ENCODE data around the gene AFMID.

AFMID gene

DNA sequence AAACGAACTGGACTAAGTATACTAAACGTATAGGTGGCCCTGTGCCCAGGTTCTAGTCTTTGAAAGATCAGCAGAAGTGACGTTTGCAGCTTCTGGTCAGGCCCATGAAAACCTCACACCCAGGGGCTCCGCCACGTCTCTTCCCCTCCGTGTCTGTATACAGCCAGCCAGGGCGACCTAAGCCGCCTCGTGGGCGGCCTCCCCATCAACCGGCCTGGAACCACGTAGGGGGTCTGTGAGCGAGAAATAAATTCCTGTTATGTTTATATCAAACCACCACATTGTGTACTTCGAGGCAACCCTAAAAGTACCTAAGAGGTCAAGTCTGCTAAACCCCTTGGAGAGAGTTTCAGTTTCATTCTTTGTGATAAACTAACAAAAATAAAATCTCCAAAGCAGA is 7.1 kb upstream of the AFMID start:
- no peak for DNase-seq

- no peak for DNase-seq
Measured at GRCh38 chr17:78180508-78180907, 6.7 kb upstream of the AFMID start.

GRCh38 chr17:78182504-78182903 is 4.7 kb upstream of the AFMID start:
- no peak for DNase-seq

DNA sequence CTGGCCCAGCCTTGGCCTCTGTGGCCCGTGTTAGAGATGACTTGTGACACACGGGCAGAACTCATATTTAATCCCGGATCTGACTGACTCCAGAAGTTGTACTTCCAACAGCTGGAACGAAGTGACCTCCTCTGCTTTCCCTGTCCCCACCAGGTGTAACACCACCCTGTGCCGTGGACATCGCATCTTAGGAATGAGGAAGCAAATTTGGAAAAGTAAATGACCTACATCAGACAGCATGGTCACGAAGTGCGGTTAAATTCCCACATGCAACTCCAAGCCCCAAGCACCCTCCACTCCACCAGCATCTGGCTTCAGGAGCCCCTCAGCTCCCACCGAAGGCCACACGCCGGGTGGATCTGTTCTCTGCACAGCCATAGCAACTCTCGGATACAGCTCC is 3.2 kb upstream of the AFMID start:
- no peak for DNase-seq

DNA sequence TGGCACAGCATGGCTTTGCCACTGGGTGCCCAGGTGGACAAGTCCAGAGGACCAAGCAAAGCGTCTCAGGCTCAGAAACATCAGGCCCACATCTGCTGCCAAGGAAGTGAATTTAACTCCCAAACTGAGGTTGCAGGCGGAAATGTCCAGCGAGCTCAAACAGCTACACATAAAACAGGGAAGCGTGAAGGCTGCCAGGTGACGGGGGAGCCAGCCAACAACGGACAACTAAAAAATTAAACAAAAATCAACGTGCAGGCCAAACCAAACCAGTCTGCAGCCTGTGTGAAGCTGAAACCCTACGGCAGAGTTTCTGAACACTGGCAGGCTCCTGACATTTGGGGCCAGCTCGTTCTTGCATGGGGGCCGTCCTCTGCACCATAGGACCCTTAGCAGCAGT is 2.8 kb upstream of the AFMID start:
- no peak for DNase-seq

DNA sequence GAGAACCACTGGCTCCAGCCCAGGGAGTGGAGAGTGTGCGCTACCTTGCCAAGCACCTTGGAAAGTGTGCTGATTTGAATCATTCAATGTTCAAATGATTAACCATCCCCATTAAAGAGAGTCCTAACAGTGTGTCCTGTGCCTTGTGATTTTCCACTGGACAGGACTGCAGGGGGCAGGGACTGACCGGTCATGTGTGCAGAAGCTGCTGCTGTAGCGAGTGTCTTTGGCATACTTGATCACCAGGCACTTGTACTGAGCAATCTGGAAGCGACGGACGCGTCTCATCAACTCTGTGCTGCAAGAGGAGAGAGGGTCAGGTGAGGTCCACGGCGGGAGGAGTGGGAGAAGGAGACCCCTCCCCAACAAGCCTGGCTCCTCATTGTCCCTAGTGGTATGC is 2.3 kb upstream of the AFMID start:
- DNase-seq: no peak

GRCh38 chr17:78185981-78186691 is 1.0 kb upstream of the AFMID start:
- DNase-seq: peak; percentile 42 to 74

DNA sequence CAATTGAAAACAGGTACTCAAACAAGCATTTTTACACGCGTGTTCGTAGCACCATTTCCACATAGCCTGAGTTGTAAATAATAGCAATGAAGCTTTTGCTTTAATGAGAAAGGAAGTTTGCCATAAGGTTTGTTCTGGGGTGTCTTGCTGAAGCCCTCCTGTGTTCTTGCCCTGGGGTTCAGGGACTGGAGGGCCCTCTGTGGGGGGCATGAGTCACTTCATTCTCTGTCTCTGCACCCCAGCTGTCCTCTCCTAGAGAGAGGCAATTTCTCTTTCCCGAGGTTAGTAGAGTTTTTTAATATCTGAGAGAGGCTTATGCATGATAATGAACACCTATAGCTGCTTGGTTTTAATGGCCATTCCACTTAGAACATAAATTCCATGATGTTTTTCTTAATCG is 9.6 kb downstream of the AFMID start:
- DNase-seq: no peak

DNA sequence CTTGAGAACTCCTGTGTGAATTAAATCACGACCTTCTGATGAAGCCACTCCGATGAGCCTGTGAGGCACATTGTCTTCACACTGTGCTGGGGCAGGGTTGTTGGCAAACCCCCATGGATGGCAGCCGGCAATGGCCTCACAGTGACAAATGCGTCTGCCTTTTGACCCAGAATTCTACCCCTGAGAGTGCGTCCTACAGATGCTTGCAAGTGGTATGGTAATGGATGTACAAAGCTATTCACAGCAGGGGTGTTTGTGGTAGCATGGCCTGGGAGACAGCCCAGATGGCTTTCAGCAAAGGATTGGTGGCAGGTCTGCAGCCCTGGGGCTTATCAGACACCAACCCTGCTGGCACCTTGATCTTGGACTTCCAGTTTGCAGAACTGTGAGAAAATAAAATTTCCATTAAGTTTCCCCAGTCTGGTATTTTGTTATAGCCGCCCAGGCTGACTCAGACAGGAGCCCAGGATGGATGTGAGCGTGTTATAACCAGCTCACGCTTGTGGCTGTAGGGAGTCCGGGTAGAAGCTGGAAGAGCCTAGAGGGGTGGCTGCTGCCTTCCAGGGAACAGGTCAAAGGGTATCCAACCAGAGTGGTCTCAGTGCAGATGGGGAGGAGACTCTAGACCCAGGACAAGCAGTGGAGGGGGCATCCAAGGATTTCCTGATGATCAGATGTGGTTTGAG is 10.1 kb downstream of the AFMID start:
- DNase-seq: peak; percentile 18 to 53

GRCh38 chr17:78200451-78200850 is 13.3 kb downstream of the AFMID start:
- no peak for DNase-seq

DNA sequence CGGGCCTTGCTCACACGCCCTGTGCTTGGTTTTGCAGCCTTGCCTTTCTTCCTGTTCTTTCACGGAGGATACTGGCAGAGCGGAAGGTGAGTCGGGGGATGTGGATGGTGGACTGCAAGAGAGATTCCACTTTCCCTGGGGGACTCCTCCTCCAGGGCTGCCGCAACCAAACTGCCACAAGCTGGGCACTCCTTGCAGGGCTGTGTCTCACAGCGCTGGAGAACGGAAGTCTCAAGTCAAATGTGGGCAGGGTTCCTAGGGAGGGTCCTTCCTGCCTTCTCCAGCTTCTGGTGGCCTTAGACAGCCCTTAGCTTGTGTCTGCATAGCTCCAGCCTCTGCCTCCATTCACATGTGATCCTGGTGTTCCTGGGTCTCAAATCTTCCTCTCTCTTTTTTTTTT is 15.5 kb downstream of the AFMID start:
- no peak for DNase-seq

DNA sequence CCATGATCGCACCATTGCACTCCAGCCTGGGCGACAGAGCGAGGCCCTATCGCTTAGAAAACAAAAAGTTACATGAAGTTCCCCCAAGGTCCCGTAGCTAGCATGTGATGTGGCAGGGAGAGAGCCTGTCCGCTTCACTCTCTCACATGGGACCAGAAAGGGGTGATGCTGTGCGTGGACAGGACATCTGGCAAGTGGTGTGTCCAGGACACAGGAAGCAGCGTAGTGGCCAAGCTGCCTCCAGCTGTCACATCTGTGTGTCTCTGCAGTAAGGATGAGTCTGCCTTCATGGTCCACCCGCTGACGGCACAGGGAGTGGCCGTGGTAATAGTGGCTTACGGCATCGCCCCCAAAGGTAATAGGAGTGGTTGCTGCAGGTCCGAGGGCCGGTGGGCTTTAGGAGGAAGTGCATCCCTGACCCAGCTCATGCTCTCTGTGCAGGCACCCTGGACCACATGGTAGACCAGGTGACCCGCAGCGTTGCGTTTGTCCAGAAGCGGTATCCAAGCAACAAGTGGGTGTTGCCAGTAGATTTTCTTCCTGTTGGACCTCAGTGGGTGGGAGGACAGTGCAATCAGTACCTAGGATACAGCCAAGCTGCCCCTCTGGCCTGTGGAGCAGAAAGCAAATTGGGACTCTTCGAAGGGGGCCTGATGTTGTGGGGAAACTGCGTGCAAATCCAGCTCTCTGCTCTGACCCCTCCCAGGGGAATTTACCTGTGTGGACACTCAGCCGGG is 17.4 kb downstream of the AFMID start:
- DNase-seq: no peak

GRCh38 chr17:78205124-78205775 is 18.1 kb downstream of the AFMID start:
- no peak for DNase-seq

DNA sequence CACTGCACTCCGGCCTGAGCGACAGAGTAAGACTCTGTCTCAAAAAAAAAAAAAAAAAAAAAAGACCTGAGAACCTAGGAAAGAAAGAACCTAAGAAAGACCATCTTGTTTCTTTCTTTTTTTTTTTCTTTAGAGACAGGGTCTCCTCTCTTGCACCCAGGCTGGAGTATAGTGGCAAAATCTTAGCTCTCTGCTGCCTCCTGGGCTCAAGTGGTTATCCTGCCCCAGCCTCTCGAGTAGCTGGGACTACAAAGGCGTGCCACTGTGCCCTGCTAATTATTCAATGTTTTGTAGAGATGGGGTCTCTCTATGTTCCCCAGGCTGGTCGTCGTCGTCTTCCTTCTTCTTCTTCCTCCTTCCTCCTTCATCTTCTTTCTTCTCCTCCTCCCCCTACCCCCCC is 19.1 kb downstream of the AFMID start:
- DNase-seq: no peak

GRCh38 chr17:78208486-78208885 is 21.3 kb downstream of the AFMID start:
- DNase-seq: no peak

GRCh38 chr17:78210111-78210510 is 22.9 kb downstream of the AFMID start:
- no peak for DNase-seq

DNA sequence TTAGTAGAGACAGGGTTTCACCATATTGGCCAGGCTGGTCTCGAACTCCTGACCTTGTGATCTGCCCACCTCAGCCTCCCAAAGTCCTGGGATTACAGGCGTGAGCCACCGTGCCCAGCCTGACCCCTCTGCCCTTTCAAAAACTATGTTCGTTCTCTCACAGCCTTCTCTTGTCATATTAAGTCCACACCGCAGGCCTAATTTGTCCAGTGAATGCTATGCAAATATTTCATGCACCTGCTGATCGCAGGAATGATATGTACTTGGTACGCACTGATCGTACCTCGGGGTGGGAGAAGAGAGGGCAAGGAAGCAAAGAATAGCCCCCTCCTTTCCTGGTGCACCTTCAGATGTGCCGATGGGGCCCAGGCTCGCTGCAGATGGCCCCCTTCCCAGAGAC is 23.9 kb downstream of the AFMID start:
- no peak for DNase-seq

DNA sequence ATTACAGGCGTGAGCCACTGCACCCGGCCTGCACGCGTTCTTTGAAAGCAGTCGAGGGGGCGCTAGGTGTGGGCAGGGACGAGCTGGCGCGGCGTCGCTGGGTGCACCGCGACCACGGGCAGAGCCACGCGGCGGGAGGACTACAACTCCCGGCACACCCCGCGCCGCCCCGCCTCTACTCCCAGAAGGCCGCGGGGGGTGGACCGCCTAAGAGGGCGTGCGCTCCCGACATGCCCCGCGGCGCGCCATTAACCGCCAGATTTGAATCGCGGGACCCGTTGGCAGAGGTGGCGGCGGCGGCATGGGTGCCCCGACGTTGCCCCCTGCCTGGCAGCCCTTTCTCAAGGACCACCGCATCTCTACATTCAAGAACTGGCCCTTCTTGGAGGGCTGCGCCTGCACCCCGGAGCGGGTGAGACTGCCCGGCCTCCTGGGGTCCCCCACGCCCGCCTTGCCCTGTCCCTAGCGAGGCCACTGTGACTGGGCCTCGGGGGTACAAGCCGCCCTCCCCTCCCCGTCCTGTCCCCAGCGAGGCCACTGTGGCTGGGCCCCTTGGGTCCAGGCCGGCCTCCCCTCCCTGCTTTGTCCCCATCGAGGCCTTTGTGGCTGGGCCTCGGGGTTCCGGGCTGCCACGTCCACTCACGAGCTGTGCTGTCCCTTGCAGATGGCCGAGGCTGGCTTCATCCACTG is 27.0 kb downstream of the AFMID start, which contains the start of gene BIRC5:
Gene BIRC5, plus strand, starts transcription at position 238 of the 690 bp plus-strand sequence. Its CDS starts 64 bp downstream, at position 302.
- DNase-seq: peak; percentile 98

- DNase-seq: no peak
Measured at GRCh38 chr17:78214706-78215061, 27.5 kb downstream of the AFMID start.

- DNase-seq: peak in 1 of 2 experiments; percentile 52
Measured at GRCh38 chr17:78219396-78220150, 32.4 kb downstream of the AFMID start.

DNA sequence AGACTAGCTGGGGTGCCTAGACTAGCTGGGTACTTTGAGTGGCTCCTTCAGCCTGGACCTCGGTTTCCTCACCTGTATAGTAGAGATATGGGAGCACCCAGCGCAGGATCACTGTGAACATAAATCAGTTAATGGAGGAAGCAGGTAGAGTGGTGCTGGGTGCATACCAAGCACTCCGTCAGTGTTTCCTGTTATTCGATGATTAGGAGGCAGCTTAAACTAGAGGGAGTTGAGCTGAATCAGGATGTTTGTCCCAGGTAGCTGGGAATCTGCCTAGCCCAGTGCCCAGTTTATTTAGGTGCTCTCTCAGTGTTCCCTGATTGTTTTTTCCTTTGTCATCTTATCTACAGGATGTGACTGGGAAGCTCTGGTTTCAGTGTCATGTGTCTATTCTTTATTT is 35.9 kb downstream of the AFMID start:
- DNase-seq: no peak

- DNase-seq: no peak
Measured at GRCh38 chr17:78223765-78224164, 36.6 kb downstream of the AFMID start.

Measured in NCI-H524 (cell line).